Islet of Langerhans (tissue), 1 donor: Measurements from ENCODE around the gene RAB33A.

Source experiments
- FAIRE-seq: peaks from one replicate; lab custom pipeline; 2011; peaks lifted over from hg19 to GRCh38; lab: Jason Lieb, UNC

Gene RAB33A

GRCh38 chrX:130171446-130172126, at the start of gene RAB33A:
Gene RAB33A, plus strand, starts transcription at chrX:130171962. Its CDS starts 101 bp downstream, at chrX:130172063.
- no peak for FAIRE-seq

- no peak for FAIRE-seq
Measured at GRCh38 chrX:130124577-130124976, 47.2 kb upstream of the RAB33A start.

GRCh38 chrX:130125091-130125874, 46.5 kb upstream of the RAB33A start:
- FAIRE-seq: no peak

GRCh38 chrX:130130990-130131389, 40.8 kb upstream of the RAB33A start:
- FAIRE-seq: no peak

GRCh38 chrX:130136496-130136895, 35.3 kb upstream of the RAB33A start:
- FAIRE-seq: no peak

- FAIRE-seq: no peak
Measured at GRCh38 chrX:130136961-130137360, 34.8 kb upstream of the RAB33A start.

GRCh38 chrX:130139474-130140201, 32.1 kb upstream of the RAB33A start:
- FAIRE-seq: no peak

GRCh38 chrX:130144509-130144908, 27.3 kb upstream of the RAB33A start:
- FAIRE-seq: no peak

- FAIRE-seq: no peak
Measured at GRCh38 chrX:130145123-130145522, 26.6 kb upstream of the RAB33A start.

GRCh38 chrX:130147631-130148030, 24.1 kb upstream of the RAB33A start:
- no peak for FAIRE-seq

- FAIRE-seq: no peak
Measured at GRCh38 chrX:130155564-130155963, 16.2 kb upstream of the RAB33A start.

GRCh38 chrX:130158311-130158710, 13.5 kb upstream of the RAB33A start:
- FAIRE-seq: no peak

GRCh38 chrX:130159776-130160175, 12.0 kb upstream of the RAB33A start:
- FAIRE-seq: no peak

GRCh38 chrX:130162094-130162735, 9.5 kb upstream of the RAB33A start:
- no peak for FAIRE-seq

- FAIRE-seq: no peak
Measured at GRCh38 chrX:130163398-130163797, 8.4 kb upstream of the RAB33A start.

- FAIRE-seq: no peak
Measured at GRCh38 chrX:130165181-130165702, 6.5 kb upstream of the RAB33A start.

GRCh38 chrX:130165703-130166502, 5.9 kb upstream of the RAB33A start, which contains the start of gene AIFM1:
Gene AIFM1, minus strand, starts transcription at chrX:130165841. Its CDS starts 185 bp downstream, at chrX:130165656.
- FAIRE-seq: peak; percentile 17

GRCh38 chrX:130166503-130166777, 5.3 kb upstream of the RAB33A start:
- FAIRE-seq: no peak

GRCh38 chrX:130167040-130167439, 4.7 kb upstream of the RAB33A start:
- no peak for FAIRE-seq

GRCh38 chrX:130170752-130171445, 863 bp upstream of the RAB33A start:
- no peak for FAIRE-seq
